RKO (cell line): Measurements from ENCODE around the gene UPK3B.
"Not testable (repeated sequence)": the region's sequence is repeated elsewhere in the genome, so short reads cannot be mapped to it uniquely, and the experiment has no call there.

ENCODE experiments used
- DNase-seq: peaks from one replicate; pipeline ENCODE4 v3.0.0-alpha.2; 2016; ENCODE audit warnings: low spot score

Gene UPK3B

DNA sequence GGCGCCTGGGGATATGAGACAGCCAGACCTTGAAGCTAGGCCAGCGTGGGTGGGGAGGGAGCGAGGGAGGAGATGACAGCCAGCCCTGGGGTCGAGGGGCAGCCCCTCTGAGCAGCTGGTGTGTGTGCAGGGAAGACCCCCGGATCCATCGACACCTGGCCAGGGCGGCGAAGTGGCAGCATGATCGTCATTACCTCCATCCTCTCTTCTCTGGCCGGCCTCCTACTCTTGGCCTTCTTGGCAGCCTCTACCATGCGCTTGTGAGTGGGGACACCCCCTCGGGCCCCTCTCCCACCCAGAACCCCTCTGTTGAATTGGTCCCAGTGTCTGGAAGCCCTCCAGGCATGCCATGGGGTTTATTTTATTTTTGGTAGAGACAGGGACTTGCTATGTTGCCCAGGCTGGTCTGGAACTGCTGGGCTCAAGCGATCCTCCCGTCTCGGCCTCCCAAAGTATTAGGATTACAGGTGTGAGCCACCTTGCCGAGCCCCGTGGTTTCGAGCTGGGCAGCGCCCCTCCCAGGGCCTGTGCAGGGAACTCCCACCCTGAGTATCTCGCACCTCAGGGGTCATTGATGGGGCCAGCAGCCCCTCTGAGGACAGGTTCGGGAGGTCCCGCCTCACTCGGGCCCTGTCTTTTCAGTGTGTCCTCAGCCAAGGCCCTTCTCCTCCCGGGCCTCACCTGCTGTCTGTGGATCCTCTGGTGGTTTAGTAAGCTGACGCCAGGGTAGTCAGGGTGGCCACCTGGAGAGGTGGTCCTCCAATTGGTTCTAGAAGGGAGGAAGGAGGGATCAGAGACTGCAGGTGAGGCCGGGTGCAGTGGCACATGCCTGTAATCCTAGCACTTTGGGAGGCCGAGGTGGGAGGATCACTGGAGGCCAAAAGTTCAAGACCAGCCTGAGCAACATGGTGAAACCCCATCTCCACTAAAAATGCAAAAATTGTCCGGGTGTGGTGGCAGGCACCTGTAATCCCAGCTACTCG is 3.8 kb downstream of the UPK3B start:
- no peak for DNase-seq

DNA sequence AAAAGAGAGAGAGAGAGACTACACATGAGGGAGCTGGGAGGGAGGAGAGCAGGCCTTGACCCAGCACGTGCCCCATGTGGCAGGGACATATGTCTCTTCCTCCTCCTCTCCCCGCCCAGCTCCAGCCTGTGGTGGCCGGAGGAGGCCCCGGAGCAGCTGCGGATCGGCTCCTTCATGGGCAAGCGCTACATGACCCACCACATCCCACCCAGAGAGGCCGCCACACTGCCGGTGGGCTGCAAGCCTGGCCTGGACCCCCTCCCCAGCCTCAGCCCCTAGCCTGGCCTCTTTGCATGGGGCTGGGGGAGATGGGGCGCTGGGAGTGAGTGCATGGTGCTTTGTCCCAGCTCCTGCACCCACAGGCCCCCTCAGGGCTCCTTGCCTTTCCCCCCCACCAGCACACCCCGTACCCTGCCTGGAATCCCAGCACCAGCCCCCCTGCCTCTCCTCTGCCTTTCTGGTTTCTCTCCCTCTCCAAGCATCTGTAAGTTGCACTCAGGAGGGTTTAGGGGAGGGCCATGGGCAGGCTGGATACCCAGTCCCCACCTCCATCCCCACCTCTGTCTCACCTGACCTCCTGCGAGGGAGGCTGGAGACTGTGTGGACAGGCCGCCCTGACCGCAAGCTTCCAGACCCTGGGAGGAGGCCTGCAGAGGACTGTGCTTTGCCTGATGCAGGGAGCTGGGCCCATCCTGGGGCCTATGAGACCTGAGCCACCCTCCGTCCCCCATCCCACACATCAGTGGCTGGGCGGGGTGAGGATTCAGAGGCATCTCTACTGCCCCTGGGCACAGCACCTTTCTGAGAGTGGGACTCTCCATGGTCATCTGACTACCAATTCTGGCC is 4.8 kb downstream of the UPK3B start:
- DNase-seq = no peak

DNA sequence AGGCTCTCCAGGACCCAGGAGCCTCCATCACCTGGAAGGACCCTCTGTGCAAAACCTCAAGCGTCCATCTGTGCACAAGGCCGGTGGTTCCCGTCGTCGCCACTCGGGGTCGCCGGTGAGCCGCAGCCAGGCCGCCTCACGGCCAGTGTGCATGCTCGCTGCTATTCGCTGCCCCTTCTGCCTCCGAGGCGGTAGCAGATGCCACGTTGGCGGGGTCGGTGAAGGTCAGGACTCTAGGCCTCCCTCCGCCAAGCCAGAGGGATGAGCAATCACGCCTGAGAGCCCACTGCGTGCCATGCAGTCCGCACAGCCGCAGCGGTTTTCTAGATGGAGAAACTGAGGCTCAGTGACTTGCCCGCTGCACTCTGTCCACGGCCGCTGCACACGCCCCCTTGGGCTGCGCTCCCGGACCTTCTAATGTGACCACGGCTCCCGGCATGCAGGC is 5.7 kb downstream of the UPK3B start:
- DNase-seq = no peak

DNA sequence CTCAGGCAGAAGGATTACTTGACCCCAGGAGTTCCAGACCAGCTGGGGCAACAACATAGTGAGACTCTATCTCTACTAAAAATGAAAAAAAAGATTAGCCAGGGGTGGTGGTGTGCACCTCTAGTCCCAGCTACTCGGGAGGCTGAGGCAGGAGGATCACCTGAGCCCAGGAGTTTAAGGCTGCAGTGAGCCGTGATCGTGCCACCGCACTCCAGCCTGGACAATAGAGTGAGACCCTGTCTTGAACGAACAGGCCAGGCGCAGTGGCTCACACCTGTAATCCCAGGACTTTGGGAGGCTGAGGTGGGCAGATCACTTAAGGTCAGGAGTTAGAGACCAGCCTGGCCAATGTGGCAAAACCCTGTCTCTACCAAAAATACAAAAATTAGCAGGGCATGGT is 6.6 kb downstream of the UPK3B start:
- DNase-seq = not testable (repeated sequence)

DNA sequence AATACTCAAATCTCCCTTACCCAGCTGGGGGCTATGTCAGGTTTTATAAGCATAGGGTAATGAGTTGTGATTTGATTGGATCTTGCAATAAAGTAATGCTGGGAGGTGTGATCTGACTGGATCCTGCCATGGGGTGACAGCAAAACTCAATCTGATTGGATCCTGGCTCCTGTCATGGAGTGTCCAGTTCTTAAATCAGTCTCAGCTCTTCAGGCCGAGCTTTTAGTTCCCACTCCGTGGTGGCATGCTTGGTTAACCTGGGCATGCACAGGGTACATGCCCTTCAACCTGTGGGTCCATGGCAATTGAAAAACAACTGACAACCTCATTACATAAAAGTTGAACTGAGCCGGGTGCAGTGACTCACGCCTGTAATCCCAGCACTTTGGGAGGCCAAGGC is 15.8 kb downstream of the UPK3B start:
- DNase-seq = not testable (repeated sequence)

DNA sequence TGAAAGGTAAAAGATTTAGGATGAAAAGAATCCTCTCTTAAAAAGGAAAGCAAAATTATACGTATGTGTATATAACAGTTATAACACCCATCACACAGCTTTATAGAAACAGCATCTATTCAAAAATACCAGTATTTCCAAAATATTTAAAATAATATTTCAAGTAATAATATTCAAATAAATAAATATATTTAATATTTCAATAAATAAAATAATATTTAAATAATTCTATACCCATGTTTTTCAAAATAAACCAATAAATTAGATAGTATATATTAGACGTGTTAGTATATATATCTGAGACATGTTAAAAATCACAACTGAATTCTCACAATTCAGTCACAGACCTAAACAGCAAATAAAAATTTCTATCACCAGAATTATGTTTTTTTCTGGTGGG is 21.3 kb downstream of the UPK3B start:
- DNase-seq = not testable (repeated sequence)

DNA sequence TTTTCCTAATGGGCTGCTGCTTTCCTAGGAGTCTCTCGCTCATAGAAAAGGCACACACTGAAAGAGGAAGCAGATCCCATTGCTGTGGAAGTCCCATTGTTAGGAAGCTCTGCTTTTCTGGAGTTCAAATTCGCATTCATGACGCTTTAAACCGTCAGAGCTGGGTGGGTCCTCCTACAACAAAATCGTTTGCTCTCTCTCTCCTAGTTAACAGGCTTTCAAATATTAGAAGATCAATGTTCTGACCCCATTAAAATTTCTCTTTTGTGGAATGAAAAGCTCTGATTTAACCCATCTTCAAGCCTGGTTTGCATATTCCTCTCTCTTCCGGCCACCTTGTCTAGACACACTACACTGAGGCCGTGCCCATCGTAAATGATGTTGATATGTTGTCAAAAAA is 32.8 kb downstream of the UPK3B start, which contains the start of gene SPDYE16:
TSS of gene SPDYE16 (minus strand) at position 101 of the 400 bp plus-strand sequence. CDS start 1,838 bp downstream, outside the sequence.
- not testable (repeated sequence) for DNase-seq

DNA sequence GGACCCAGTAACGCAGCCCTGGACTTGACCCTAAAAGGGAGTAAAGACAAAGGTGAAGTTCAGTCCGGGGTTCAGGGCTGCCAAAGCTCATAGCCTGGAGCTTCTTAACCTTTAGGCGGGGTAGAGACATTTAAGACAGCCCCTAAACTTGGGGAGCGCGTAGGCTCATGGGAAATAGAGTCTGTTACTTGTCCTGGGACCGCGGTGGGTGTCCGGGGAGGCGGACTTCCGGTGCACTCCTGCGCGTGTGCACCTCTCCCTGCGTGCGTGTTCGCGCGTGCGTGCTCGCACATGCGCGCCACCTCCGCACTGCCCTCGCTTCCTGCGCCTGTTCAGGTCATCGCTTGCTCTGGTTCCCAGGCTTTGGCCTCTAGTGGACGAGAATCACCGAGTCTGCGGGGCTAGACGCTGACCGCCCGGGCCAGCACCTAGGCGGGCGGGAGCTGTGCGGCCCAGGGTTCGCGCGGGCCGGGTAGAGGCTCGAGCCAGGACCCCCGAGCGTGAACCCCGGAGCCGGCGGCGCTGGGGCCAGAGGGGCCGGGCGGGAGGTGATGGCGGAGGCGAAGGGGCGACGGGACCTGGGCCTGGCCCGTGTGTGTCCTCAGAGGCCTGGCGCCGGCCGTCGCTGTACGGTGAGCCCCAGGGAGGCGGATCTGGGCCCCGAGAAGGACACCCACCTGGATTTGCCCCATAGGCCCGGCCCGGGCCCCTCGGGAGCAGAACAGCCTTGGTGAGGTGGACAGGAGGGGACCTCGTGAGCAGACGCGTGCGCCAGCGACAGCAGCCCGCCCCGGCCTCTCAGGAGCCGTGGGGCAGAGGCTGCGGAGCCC is 38.9 kb downstream of the UPK3B start:
- DNase-seq = peak; percentile 94

DNA sequence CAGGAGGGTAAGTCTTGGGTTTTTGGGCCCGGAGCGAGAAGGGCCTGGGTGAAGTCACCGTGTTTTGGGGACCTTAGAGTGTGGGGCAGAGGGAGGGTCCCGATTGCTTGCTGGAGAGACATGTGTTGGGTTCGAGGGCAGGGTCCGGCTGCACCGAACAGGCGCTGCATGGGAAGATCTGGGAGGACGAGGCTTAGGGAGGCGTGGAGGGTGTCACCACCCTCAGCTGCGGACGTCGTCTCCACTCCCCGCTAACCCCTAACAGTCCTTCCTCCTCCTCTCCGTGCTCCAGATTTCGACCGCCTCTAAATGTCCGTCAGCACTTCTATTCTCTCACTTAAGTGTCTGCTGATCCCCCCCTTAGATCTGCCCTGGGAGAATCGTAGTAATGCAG is 39.5 kb downstream of the UPK3B start:
- not testable (repeated sequence) for DNase-seq

DNA sequence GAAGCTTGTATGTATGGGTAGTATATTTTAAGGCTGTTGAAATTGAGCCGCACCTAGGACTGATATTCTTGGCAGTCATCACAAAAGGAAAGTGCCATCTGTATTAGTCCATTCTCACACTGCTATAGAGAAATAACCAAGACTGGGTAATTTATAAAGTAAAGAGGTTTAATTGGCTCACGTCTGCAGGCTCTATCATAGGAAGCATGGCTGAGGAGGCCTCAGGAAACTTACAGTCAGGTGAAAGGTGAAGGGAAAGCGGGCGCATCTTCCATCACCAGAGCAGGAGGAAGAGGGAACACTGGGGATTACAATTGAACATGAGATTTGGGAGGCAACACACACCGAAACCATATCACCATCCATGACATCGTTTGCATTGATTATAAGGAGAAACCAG is 41.6 kb downstream of the UPK3B start:
- DNase-seq = not testable (repeated sequence)

DNA sequence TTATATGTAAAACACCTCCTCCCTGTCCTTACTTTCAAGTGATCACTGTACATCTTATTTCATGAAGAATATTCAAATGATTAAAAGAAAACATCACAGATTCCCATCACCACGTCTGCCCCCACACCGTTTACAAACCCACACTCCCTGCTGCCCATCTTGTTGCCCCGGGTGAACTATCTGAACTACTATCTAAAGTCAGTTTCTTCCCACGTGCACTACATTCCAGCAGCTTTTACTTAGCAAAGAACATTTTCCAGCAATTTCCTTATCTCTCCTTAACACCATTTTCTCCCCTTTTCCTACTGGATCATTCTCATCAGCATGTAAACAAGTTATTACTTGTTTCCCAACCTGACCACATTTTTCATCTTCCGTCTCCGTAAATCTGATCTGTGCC is 49.3 kb downstream of the UPK3B start:
- DNase-seq = not testable (repeated sequence)

DNA sequence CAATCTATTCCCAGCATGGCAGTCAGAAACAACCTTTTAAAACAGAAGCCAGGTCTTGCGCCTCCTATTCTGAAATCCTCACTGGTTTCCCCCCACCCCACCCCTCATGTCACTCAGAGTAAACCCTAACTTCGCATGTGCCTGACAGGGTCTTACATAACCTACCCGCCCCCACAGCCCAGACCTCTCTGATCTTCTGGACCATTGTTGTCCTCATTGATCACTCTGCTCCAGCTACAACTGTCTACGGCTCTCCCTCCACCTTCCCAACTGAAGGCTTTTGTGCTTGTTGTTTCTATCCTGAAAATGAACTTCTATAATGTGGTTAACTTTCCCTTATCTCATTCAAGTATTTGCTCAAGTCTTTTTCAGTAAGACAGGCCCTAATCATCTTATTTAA is 49.8 kb downstream of the UPK3B start:
- not testable (repeated sequence) for DNase-seq

DNA sequence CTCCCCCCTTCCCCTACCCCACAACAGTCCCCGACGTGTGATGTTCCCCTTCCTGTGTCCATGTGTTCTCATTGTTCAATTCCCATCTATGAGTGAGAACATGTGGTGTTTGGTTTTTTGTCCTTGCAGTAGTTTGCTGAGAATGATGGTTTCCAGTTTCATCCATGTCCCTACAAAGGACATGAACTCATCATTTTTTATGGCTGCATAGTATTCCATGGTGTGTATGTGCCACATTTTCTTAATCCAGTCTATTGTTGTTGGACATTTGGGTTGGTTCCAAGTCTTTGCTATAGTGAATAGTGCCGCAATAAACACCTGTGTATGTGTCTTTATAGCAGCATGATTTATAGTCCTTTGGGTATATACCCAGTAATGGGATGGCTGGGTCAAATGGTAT is 51.0 kb downstream of the UPK3B start:
- DNase-seq = not testable (repeated sequence)

DNA sequence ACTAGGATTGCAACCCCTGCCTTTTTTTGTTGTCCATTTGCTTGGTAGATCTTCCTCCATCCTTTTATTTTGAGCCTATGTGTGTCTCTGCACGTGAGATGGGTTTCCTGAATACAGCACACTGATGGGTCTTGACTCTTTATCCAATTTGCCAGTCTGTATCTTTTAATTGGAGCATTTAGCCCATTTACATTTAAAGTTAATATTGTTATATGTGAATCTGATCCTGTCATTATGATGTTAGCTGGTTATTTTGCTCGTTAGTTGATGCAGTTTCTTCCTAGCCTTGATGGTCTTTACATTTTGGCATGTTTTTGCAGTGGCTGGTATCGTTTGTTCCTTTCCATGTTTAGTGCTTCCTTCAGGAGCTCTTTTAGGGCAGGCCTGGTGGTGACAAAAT is 54.6 kb downstream of the UPK3B start:
- DNase-seq = not testable (repeated sequence)
